K562 (cell line): Measurements from ENCODE around the gene APLF. TPM values are rescaled to one million over a fixed set of nuclear protein-coding genes. Genes with fewer than 3 reads are reported as not detected.

Experiments
- CREBBP ChIP-seq: IDR thresholded peaks from one replicate; pipeline ENCODE4 v1.6.1; 2012; ENCODE audit warnings: low read depth, mild to moderate bottlenecking, control low read depth, inconsistent platforms, low read length
- KAT7 ChIP-seq: sonication (generic); formaldehyde crosslinking; IDR thresholded peaks from 2 replicates; pipeline ENCODE4 v1.8.0; 2022; ENCODE audit warnings: missing genetic modification reagents, mild to moderate bottlenecking, borderline replicate concordance
- SAP30 ChIP-seq: fragments of 200-600 bp; sonication (generic); IDR thresholded peaks from 2 replicates; pipeline ENCODE4 v1.6.1; 2012; ENCODE audit warnings: borderline replicate concordance, low read depth, mild to moderate bottlenecking, moderate library complexity, low read length, control low read depth, inconsistent platforms; ENCODE audit not compliant: insufficient read depth, poor library complexity, severe bottlenecking
- ZNF41 ChIP-seq: fragments of 250-450 bp; sonication (Bioruptor Pico); conservative IDR thresholded peaks from 2 replicates; pipeline ENCODE4 v1.4.0; 2020; ENCODE audit warnings: mild to moderate bottlenecking
- ZNF507 ChIP-seq: conservative IDR thresholded peaks from 2 replicates; pipeline ENCODE4 v1.6.1; 2017; ENCODE audit warnings: missing genetic modification characterization, missing compliant biosample characterization
- polyA plus RNA-seq, 8 experiments: library from polyadenylated mRNA; depleted of rRNA in 4 of 8; stranded (reverse) in 5 of 8; unstranded in 3 of 8; fragments of >200 nt; fragmentation: Nextera tagmentation in 2 of 8; fragmentation: Illumina TruSeq in 1 of 8; extraction: Ambion mirVana in 2 of 8; extraction: Trizol in 1 of 8; gene quantifications; 2 replicates each; pipeline versions ENCODE4 v1.2.1 to v1.2.3, GENCODE V29; 2011 to 2014; ENCODE audit warnings: inconsistent platforms in 1 of 8, missing spikeins in 1 of 8
- total RNA-seq, 7 experiments: library from RNA; depleted of rRNA in 6 of 7; stranded (reverse); fragments of >200 nt in 6 of 7; fragmentation: Illumina TruSeq in 2 of 7; extraction: Trizol in 2 of 7; gene quantifications; 2 replicates each; pipeline versions ENCODE4 v1.2.1 to v1.2.3, GENCODE V29; 2011 to 2021; ENCODE audit warnings: low replicate concordance in 1 of 7
- TF ChIP-seq, protein P1 (sequence below): fragments of 450-650 bp; IDR thresholded peaks from 2 replicates; pipeline ENCODE4 v1.6.1; 2016; ENCODE audit warnings: low read depth
- TF ChIP-seq, protein P2 (sequence below): IDR thresholded peaks from 2 replicates; pipeline ENCODE4 v1.6.1; 2012; ENCODE audit warnings: low read depth, low read length, improper control_type of control experiment, borderline replicate concordance
- TF ChIP-seq, protein P3 (sequence below), 2 experiments: fragments of 450-650 bp in 1 of 2; sonication (generic) in 1 of 2; formaldehyde crosslinking in 1 of 2; IDR thresholded peaks in 1 of 2; conservative IDR thresholded peaks in 1 of 2; 2 replicates each; pipeline versions ENCODE4 v1.6.1 to v1.8.1; 2016 to 2023; ENCODE audit warnings: mild to moderate bottlenecking in 2 of 2, moderate library complexity in 2 of 2, inconsistent platforms in 1 of 2, missing genetic modification reagents in 1 of 2
- TF ChIP-seq, protein P4 (sequence below), 2 experiments: fragments of 450-650 bp; IDR thresholded peaks; 2 replicates each; pipeline ENCODE4 v1.6.1; 2018; ENCODE audit warnings: mild to moderate bottlenecking in 2 of 2, low read depth in 1 of 2; ENCODE audit not compliant: partially characterized antibody in 2 of 2

The APLF gene
- total and polyA plus RNA-seq, 9 of the 15 experiments (the other 6 are each of a cell fraction or from before 2014, with no cell fraction given), result 0.07 to 1.1 (median 0.71) TPM

DNA sequence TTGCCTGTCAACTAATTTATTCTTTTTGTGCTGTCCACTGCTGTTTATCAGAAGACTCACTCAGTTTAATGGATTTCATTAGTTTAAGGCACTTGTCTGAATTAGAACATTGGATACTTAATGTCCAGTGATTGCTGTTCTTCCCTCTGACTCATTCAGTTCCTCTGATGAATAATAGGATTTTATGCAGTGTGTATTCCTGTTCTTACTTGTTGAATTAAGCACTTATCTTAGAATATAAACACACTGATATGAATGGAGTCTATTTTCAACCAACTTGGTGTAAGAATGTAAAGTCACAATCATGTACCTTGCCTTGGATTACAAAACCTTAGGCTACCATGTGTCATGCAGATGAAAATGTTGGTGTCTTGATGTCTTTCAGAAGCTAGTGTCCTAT is 89.0 kb downstream of the APLF start (continued):
- TF ChIP-seq KAT7 (CRISPR knock-in tag) (no peak), SAP30 (no peak), CREBBP (no peak), ZNF507 (tag) (no peak), ZNF41 (CRISPR knock-in tag) (no peak)
- TF ChIP-seq, protein P1, sequence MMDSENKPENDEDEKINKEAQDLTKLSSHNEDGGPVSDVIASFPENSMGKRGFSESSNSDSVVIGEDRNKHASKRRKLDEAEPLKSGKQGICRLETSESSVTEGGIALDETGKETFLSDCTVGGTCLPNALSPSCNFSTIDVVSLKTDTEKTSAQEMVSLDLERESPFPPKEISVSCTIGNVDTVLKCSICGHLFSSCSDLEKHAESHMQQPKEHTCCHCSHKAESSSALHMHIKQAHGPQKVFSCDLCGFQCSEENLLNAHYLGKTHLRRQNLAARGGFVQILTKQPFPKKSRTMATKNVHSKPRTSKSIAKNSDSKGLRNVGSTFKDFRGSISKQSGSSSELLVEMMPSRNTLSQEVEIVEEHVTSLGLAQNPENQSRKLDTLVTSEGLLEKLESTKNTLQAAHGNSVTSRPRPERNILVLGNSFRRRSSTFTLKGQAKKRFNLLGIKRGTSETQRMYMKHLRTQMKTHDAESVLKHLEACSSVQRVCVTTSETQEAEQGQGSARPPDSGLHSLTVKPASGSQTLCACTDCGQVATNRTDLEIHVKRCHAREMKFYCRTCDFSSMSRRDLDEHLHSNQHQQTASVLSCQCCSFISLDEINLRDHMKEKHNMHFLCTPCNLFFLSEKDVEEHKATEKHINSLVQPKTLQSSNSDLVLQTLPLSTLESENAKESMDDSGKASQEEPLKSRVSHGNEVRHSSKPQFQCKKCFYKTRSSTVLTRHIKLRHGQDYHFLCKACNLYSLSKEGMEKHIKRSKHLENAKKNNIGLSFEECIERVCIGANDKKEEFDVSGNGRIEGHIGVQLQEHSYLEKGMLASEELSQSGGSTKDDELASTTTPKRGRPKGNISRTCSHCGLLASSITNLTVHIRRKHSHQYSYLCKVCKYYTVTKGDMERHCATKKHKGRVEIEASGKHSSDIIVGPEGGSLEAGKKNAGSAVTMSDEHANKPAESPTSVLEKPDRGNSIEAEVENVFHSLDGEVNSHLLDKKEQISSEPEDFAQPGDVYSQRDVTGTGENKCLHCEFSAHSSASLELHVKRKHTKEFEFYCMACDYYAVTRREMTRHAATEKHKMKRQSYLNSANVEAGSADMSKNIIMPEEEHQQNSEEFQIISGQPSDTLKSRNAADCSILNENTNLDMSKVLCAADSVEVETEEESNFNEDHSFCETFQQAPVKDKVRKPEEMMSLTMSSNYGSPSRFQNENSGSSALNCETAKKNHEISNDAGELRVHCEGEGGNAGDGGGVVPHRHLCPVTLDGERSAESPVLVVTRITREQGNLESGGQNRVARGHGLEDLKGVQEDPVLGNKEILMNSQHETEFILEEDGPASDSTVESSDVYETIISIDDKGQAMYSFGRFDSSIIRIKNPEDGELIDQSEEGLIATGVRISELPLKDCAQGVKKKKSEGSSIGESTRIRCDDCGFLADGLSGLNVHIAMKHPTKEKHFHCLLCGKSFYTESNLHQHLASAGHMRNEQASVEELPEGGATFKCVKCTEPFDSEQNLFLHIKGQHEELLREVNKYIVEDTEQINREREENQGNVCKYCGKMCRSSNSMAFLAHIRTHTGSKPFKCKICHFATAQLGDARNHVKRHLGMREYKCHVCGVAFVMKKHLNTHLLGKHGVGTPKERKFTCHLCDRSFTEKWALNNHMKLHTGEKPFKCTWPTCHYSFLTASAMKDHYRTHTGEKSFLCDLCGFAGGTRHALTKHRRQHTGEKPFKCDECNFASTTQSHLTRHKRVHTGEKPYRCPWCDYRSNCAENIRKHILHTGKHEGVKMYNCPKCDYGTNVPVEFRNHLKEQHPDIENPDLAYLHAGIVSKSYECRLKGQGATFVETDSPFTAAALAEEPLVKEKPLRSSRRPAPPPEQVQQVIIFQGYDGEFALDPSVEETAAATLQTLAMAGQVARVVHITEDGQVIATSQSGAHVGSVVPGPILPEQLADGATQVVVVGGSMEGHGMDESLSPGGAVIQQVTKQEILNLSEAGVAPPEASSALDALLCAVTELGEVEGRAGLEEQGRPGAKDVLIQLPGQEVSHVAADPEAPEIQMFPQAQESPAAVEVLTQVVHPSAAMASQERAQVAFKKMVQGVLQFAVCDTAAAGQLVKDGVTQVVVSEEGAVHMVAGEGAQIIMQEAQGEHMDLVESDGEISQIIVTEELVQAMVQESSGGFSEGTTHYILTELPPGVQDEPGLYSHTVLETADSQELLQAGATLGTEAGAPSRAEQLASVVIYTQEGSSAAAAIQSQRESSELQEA, result no peak
- TF ChIP-seq, protein P2, sequence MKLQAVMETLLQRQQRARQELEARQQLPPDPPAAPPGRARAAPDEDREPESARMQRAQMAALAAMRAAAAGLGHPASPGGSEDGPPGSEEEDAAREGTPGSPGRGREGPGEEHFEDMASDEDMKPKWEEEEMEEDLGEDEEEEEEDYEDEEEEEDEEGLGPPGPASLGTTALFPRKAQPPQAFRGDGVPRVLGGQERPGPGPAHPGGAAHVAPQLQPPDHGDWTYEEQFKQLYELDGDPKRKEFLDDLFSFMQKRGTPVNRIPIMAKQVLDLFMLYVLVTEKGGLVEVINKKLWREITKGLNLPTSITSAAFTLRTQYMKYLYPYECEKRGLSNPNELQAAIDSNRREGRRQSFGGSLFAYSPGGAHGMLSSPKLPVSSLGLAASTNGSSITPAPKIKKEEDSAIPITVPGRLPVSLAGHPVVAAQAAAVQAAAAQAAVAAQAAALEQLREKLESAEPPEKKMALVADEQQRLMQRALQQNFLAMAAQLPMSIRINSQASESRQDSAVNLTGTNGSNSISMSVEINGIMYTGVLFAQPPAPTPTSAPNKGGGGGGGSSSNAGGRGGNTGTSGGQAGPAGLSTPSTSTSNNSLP, result no peak
- TF ChIP-seq, protein P3, sequence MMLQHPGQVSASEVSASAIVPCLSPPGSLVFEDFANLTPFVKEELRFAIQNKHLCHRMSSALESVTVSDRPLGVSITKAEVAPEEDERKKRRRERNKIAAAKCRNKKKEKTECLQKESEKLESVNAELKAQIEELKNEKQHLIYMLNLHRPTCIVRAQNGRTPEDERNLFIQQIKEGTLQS (IDR thresholded peaks at IDR 0.05), result no peak
- TF ChIP-seq, protein P3 (CRISPR knock-in tag; conservative IDR thresholded peaks at IDR 0.05), result no peak
- TF ChIP-seq, protein P4, sequence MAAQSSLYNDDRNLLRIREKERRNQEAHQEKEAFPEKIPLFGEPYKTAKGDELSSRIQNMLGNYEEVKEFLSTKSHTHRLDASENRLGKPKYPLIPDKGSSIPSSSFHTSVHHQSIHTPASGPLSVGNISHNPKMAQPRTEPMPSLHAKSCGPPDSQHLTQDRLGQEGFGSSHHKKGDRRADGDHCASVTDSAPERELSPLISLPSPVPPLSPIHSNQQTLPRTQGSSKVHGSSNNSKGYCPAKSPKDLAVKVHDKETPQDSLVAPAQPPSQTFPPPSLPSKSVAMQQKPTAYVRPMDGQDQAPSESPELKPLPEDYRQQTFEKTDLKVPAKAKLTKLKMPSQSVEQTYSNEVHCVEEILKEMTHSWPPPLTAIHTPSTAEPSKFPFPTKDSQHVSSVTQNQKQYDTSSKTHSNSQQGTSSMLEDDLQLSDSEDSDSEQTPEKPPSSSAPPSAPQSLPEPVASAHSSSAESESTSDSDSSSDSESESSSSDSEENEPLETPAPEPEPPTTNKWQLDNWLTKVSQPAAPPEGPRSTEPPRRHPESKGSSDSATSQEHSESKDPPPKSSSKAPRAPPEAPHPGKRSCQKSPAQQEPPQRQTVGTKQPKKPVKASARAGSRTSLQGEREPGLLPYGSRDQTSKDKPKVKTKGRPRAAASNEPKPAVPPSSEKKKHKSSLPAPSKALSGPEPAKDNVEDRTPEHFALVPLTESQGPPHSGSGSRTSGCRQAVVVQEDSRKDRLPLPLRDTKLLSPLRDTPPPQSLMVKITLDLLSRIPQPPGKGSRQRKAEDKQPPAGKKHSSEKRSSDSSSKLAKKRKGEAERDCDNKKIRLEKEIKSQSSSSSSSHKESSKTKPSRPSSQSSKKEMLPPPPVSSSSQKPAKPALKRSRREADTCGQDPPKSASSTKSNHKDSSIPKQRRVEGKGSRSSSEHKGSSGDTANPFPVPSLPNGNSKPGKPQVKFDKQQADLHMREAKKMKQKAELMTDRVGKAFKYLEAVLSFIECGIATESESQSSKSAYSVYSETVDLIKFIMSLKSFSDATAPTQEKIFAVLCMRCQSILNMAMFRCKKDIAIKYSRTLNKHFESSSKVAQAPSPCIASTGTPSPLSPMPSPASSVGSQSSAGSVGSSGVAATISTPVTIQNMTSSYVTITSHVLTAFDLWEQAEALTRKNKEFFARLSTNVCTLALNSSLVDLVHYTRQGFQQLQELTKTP (IDR thresholded peaks at IDR 0.05; ENCODE audit: low read depth in 1 of 2, partially characterized antibody in 2 of 2), result no peak
